HepG2 (cell line): ENCODE results near the gene TNNI2.

Source experiments
- AGO1 ChIP-seq: fragments of 200-400 bp; formaldehyde crosslinking; IDR thresholded peaks from 2 replicates; pipeline ENCODE4 v1.6.1; 2017; ENCODE audit warnings: mild to moderate bottlenecking, low read depth, low read length, moderate library complexity; ENCODE audit not compliant: poor library complexity, severe bottlenecking
- EP300 ChIP-seq, 3 experiments: sonication (generic) in 1 of 3; formaldehyde crosslinking in 1 of 3; IDR thresholded peaks; 2 replicates each; pipeline versions ENCODE4 v1.5.1 to v1.6.1; 2011 to 2020; ENCODE audit warnings: low read depth in 2 of 3, low read length in 2 of 3, borderline replicate concordance in 1 of 3, improper control_type of control experiment in 1 of 3, mild to moderate bottlenecking in 1 of 3, missing genetic modification reagents in 1 of 3, moderate library complexity in 1 of 3
- GABPA ChIP-seq, 2 experiments: IDR thresholded peaks; 2 replicates each; pipeline ENCODE4 v1.6.1; 2011 to 2016; ENCODE audit warnings: low read depth in 2 of 2, low read length in 1 of 2, missing biosample characterization in 1 of 2, missing genetic modification characterization in 1 of 2
- NR2C2 ChIP-seq: sonication (generic); formaldehyde crosslinking; IDR thresholded peaks from 2 replicates; pipeline ENCODE4 v1.4.0; 2020; ENCODE audit warnings: missing genetic modification reagents, mild to moderate bottlenecking, moderate library complexity, borderline replicate concordance
- SUZ12 ChIP-seq: fragments of 150-350 bp; IDR thresholded peaks from 2 replicates; pipeline ENCODE4 v1.6.1; 2014; ENCODE audit warnings: low read depth, low read length
- ZBTB7A ChIP-seq: sonication (generic); formaldehyde crosslinking; IDR thresholded peaks from 2 replicates; pipeline ENCODE4 v1.8.0; 2022; ENCODE audit warnings: mild to moderate bottlenecking, missing genetic modification reagents
- ZNF232 ChIP-seq: sonication (generic); formaldehyde crosslinking; IDR thresholded peaks from 2 replicates; pipeline ENCODE4 v1.4.0; 2020; ENCODE audit warnings: missing genetic modification reagents, borderline replicate concordance
- ZNF331 ChIP-seq: sonication (generic); formaldehyde crosslinking; IDR thresholded peaks from 2 replicates; pipeline ENCODE4 v1.4.0; 2020; ENCODE audit warnings: missing genetic modification reagents
- ZNF558 ChIP-seq: sonication (generic); formaldehyde crosslinking; IDR thresholded peaks from 2 replicates; pipeline ENCODE4 v1.9.0; 2022; ENCODE audit warnings: mild to moderate bottlenecking, missing genetic modification reagents, borderline replicate concordance
- TF ChIP-seq, protein P1 (sequence below), 2 experiments: IDR thresholded peaks; 2 replicates each; pipeline ENCODE4 v1.6.1; 2011 to 2012; ENCODE audit warnings: low read length in 2 of 2, borderline replicate concordance in 1 of 2, low read depth in 1 of 2, mild to moderate bottlenecking in 1 of 2, moderate library complexity in 1 of 2
- TF ChIP-seq, protein P2 (sequence below): sonication (generic); formaldehyde crosslinking; IDR thresholded peaks from 2 replicates; pipeline ENCODE4 v1.8.0; 2022; ENCODE audit warnings: mild to moderate bottlenecking, missing genetic modification reagents

DNA sequence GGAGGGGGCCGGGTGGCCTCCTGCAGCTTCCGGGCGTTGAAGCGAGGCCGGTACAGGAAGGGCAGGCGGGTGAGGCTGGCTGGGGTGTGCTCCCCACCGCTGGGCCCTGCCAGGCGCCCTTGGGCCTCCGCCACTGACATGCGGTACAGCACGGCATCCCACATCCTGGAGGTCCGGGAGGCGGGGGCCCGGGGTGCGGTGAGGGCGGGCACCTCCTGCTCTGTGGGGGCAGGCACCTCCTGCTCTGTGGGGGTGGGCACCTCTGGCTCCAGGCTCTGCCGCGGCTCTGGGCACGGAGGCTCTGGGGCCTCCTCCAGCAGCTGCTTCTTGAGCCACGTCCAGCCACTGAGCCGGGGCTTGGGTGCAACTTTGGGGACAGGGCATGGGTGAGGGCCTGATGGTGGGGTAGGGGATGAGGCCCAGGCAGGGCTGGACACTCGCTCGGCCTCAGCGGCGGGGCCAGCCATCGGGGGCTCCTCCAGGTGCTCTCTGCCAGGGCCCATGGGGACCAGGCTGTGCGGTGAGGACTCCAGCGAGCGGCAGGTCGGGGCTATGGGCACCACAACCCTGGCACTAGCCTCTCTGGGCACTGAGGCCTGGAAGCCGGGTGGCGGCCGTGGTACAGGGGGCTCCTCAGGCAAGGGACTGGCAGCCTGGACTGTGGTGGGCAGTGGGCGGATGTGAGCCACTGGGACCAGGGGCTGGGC lies 50.6 kb downstream of the TNNI2 start:
- TF ChIP-seq EP300 (IDR thresholded peaks at IDR 0.05; ENCODE audit: low read depth in 2 of 2, low read length in 2 of 2) (no peak), EP300 (CRISPR knock-in tag; IDR thresholded peaks at IDR 0.05; ENCODE audit: borderline replicate concordance) (no peak), AGO1 (no peak), ZNF331 (CRISPR knock-in tag) (no peak), GABPA (IDR thresholded peaks at IDR 0.05; ENCODE audit: low read depth, low read length) (no peak), GABPA (CRISPR knock-in tag; IDR thresholded peaks at IDR 0.05; ENCODE audit: low read depth) (no peak), SUZ12 (no peak), ZNF558 (no peak), ZNF232 (CRISPR knock-in tag) (no peak), ZBTB7A (CRISPR knock-in tag) (no peak), NR2C2 (CRISPR knock-in tag) (no peak)
- TF ChIP-seq, protein P1, sequence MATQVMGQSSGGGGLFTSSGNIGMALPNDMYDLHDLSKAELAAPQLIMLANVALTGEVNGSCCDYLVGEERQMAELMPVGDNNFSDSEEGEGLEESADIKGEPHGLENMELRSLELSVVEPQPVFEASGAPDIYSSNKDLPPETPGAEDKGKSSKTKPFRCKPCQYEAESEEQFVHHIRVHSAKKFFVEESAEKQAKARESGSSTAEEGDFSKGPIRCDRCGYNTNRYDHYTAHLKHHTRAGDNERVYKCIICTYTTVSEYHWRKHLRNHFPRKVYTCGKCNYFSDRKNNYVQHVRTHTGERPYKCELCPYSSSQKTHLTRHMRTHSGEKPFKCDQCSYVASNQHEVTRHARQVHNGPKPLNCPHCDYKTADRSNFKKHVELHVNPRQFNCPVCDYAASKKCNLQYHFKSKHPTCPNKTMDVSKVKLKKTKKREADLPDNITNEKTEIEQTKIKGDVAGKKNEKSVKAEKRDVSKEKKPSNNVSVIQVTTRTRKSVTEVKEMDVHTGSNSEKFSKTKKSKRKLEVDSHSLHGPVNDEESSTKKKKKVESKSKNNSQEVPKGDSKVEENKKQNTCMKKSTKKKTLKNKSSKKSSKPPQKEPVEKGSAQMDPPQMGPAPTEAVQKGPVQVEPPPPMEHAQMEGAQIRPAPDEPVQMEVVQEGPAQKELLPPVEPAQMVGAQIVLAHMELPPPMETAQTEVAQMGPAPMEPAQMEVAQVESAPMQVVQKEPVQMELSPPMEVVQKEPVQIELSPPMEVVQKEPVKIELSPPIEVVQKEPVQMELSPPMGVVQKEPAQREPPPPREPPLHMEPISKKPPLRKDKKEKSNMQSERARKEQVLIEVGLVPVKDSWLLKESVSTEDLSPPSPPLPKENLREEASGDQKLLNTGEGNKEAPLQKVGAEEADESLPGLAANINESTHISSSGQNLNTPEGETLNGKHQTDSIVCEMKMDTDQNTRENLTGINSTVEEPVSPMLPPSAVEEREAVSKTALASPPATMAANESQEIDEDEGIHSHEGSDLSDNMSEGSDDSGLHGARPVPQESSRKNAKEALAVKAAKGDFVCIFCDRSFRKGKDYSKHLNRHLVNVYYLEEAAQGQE (IDR thresholded peaks at IDR 0.05; ENCODE audit: borderline replicate concordance in 1 of 2, low read depth in 1 of 2, low read length in 2 of 2) = no peak
- TF ChIP-seq, protein P2, sequence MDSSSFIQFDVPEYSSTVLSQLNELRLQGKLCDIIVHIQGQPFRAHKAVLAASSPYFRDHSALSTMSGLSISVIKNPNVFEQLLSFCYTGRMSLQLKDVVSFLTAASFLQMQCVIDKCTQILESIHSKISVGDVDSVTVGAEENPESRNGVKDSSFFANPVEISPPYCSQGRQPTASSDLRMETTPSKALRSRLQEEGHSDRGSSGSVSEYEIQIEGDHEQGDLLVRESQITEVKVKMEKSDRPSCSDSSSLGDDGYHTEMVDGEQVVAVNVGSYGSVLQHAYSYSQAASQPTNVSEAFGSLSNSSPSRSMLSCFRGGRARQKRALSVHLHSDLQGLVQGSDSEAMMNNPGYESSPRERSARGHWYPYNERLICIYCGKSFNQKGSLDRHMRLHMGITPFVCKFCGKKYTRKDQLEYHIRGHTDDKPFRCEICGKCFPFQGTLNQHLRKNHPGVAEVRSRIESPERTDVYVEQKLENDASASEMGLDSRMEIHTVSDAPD (CRISPR knock-in tag) = no peak
